HEK293 (cell line): Measurements from ENCODE around the gene DNAH8.

ENCODE experiments used
- AEBP2 ChIP-seq: fragments of 450-650 bp; formaldehyde crosslinking; IDR thresholded peaks from 2 replicates; pipeline ENCODE4 v1.5.1; 2016; ENCODE audit warnings: missing biosample characterization, missing genetic modification characterization, borderline replicate concordance
- ATF2 ChIP-seq: fragments of 450-650 bp; formaldehyde crosslinking; IDR thresholded peaks from 2 replicates; pipeline ENCODE4 v1.5.1; 2016; ENCODE audit warnings: missing biosample characterization, missing genetic modification characterization, low read depth
- HOXD13 ChIP-seq: sonication (generic); formaldehyde crosslinking; IDR thresholded peaks from 2 replicates; pipeline ENCODE4 v1.8.0; 2022; ENCODE audit warnings: missing genetic modification reagents, borderline replicate concordance
- KLF16 ChIP-seq: fragments of 450-650 bp; formaldehyde crosslinking; IDR thresholded peaks from 2 replicates; pipeline ENCODE4 v1.5.1; 2017; ENCODE audit warnings: missing biosample characterization, missing genetic modification characterization
- SALL2 ChIP-seq: fragments of 450-650 bp; formaldehyde crosslinking; IDR thresholded peaks from 2 replicates; pipeline ENCODE4 v1.5.0; 2017; ENCODE audit warnings: missing biosample characterization, mild to moderate bottlenecking, missing genetic modification characterization, borderline replicate concordance
- SCRT1 ChIP-seq: fragments of 450-650 bp; formaldehyde crosslinking; IDR thresholded peaks from 2 replicates; pipeline ENCODE4 v1.5.1; 2016; ENCODE audit warnings: missing biosample characterization, missing genetic modification characterization, borderline replicate concordance
- ZBTB20 ChIP-seq: fragments of 450-650 bp; formaldehyde crosslinking; IDR thresholded peaks from 2 replicates; pipeline ENCODE4 v1.5.1; 2016; ENCODE audit warnings: missing biosample characterization, missing genetic modification characterization
- ZFHX2 ChIP-seq: fragments of 450-650 bp; formaldehyde crosslinking; conservative IDR thresholded peaks from 2 replicates; pipeline ENCODE4 v1.5.1; 2016; ENCODE audit warnings: missing biosample characterization, missing genetic modification characterization
- ZFP37 ChIP-seq: fragments of 450-650 bp; formaldehyde crosslinking; IDR thresholded peaks from 2 replicates; pipeline ENCODE4 v1.5.1; 2016; ENCODE audit warnings: missing biosample characterization, missing genetic modification characterization
- ZFP41 ChIP-seq: fragments of 450-650 bp; formaldehyde crosslinking; IDR thresholded peaks from 2 replicates; pipeline ENCODE4 v1.5.1; 2016; ENCODE audit warnings: missing biosample characterization, missing genetic modification characterization, borderline replicate concordance
- ZFP69B ChIP-seq: fragments of 450-650 bp; formaldehyde crosslinking; IDR thresholded peaks from 2 replicates; pipeline ENCODE4 v1.5.1; 2016; ENCODE audit warnings: missing biosample characterization, missing genetic modification characterization
- ZNF132 ChIP-seq: fragments of 450-650 bp; formaldehyde crosslinking; IDR thresholded peaks from 2 replicates; pipeline ENCODE4 v1.5.1; 2017; ENCODE audit warnings: missing biosample characterization, missing genetic modification characterization, borderline replicate concordance
- ZNF140 ChIP-seq: fragments of 450-650 bp; formaldehyde crosslinking; IDR thresholded peaks from 2 replicates; pipeline ENCODE4 v1.5.1; 2016; ENCODE audit warnings: missing biosample characterization, missing genetic modification characterization
- ZNF18 ChIP-seq: fragments of 450-650 bp; formaldehyde crosslinking; IDR thresholded peaks from 2 replicates; pipeline ENCODE4 v1.5.1; 2016; ENCODE audit warnings: missing biosample characterization, missing genetic modification characterization
- ZNF221 ChIP-seq: fragments of 450-650 bp; formaldehyde crosslinking; IDR thresholded peaks from 2 replicates; pipeline ENCODE4 v1.5.1; 2017; ENCODE audit warnings: missing biosample characterization, missing genetic modification characterization, borderline replicate concordance
- ZNF266 ChIP-seq: fragments of 450-650 bp; formaldehyde crosslinking; IDR thresholded peaks from 2 replicates; pipeline ENCODE4 v1.5.1; 2016; ENCODE audit warnings: missing biosample characterization, missing genetic modification characterization, low read depth
- ZNF416 ChIP-seq: fragments of 450-650 bp; formaldehyde crosslinking; IDR thresholded peaks from 2 replicates; pipeline ENCODE4 v1.5.1; 2016; ENCODE audit warnings: missing biosample characterization, missing genetic modification characterization
- ZNF426 ChIP-seq: fragments of 450-650 bp; formaldehyde crosslinking; IDR thresholded peaks from 2 replicates; pipeline ENCODE4 v1.5.1; 2017; ENCODE audit warnings: missing biosample characterization, missing genetic modification characterization, mild to moderate bottlenecking, inconsistent platforms, moderate library complexity
- ZNF501 ChIP-seq: fragments of 450-650 bp; formaldehyde crosslinking; IDR thresholded peaks from 2 replicates; pipeline ENCODE4 v1.5.1; 2016; ENCODE audit warnings: missing biosample characterization, missing genetic modification characterization
- ZNF514 ChIP-seq: fragments of 450-650 bp; formaldehyde crosslinking; IDR thresholded peaks from 2 replicates; pipeline ENCODE4 v1.5.1; 2016; ENCODE audit warnings: missing biosample characterization, missing genetic modification characterization
- ZNF518A ChIP-seq: fragments of 450-650 bp; formaldehyde crosslinking; conservative IDR thresholded peaks from 2 replicates; pipeline ENCODE4 v1.5.1; 2016; ENCODE audit warnings: low read depth, missing biosample characterization, missing genetic modification characterization
- ZNF548 ChIP-seq: fragments of 450-650 bp; formaldehyde crosslinking; IDR thresholded peaks from 2 replicates; pipeline ENCODE4 v1.5.1; 2016; ENCODE audit warnings: missing biosample characterization, missing genetic modification characterization
- ZNF558 ChIP-seq: fragments of 450-650 bp; formaldehyde crosslinking; IDR thresholded peaks from 2 replicates; pipeline ENCODE4 v1.5.1; 2016; ENCODE audit warnings: missing biosample characterization, missing genetic modification characterization
- ZNF623 ChIP-seq: fragments of 450-650 bp; formaldehyde crosslinking; IDR thresholded peaks from 2 replicates; pipeline ENCODE4 v1.5.1; 2016; ENCODE audit warnings: missing biosample characterization, missing genetic modification characterization
- ZNF639 ChIP-seq: fragments of 450-650 bp; formaldehyde crosslinking; IDR thresholded peaks from 2 replicates; pipeline ENCODE4 v1.5.1; 2016; ENCODE audit warnings: missing biosample characterization, missing genetic modification characterization
- ZNF664 ChIP-seq: fragments of 450-650 bp; formaldehyde crosslinking; IDR thresholded peaks from 2 replicates; pipeline ENCODE4 v1.5.1; 2016; ENCODE audit warnings: missing biosample characterization, missing genetic modification characterization
- ZNF791 ChIP-seq: fragments of 450-650 bp; formaldehyde crosslinking; IDR thresholded peaks from 2 replicates; pipeline ENCODE4 v1.5.1; 2016; ENCODE audit warnings: missing biosample characterization, missing genetic modification characterization
- ZXDB ChIP-seq: fragments of 450-650 bp; formaldehyde crosslinking; IDR thresholded peaks from 2 replicates; pipeline ENCODE4 v1.5.1; 2016; ENCODE audit warnings: missing biosample characterization, missing genetic modification characterization

Gene DNAH8

GRCh38 chr6:39059496-39060310 is 344.6 kb downstream of the DNAH8 start (continued):
- no peak for TF ChIP-seq ZFP37
- TF ChIP-seq ZXDB (tag by site-specific recombination) = peak; percentile 84
- TF ChIP-seq ZNF548 (tag by site-specific recombination) = no peak
- peak; percentile 14; the same call in 1 of the 2 replicates for TF ChIP-seq ZBTB20
- TF ChIP-seq ZFHX2 (tag by site-specific recombination) = peak; percentile 85
- no peak for TF ChIP-seq ZFP41 (tag by site-specific recombination)
- no peak for TF ChIP-seq SALL2 (tag by site-specific recombination)
- TF ChIP-seq ZNF501 (tag by site-specific recombination) = no peak
- peak; percentile 44; the same call in 1 of the 2 replicates for TF ChIP-seq ATF2
- TF ChIP-seq ZNF558 (tag by site-specific recombination) = no peak
- no peak for TF ChIP-seq ZNF140 (tag by site-specific recombination)
- no peak for TF ChIP-seq ZNF266 (tag by site-specific recombination)
- TF ChIP-seq ZNF132 (tag by site-specific recombination) = no peak
- no peak for TF ChIP-seq SCRT1
- TF ChIP-seq ZFP69B = peak; percentile 49; the same call in 1 of the 2 replicates
- TF ChIP-seq ZNF791 (tag by site-specific recombination) = no peak
- TF ChIP-seq AEBP2 (tag by site-specific recombination) = 0 out of 2 replicates have a peak, but pooled peaks have one; percentile 3
- TF ChIP-seq ZNF514 (tag by site-specific recombination) = no peak
- no peak for TF ChIP-seq ZNF623 (tag by site-specific recombination)
- peak; percentile 93 for TF ChIP-seq ZNF18 (tag by site-specific recombination)
- no peak for TF ChIP-seq ZNF426
- no peak for TF ChIP-seq HOXD13 (CRISPR knock-in tag)
- no peak; the same call in 1 of the 2 replicates for TF ChIP-seq ZNF664 (tag by site-specific recombination)
- peak; percentile 68; the same call in 1 of the 2 replicates for TF ChIP-seq KLF16 (tag by site-specific recombination)
- TF ChIP-seq ZNF639 (tag by site-specific recombination) = no peak; the same call in 1 of the 2 replicates
- no peak for TF ChIP-seq ZNF221
- no peak for TF ChIP-seq ZNF416 (tag by site-specific recombination)
- no peak; the same call in 1 of the 2 replicates for TF ChIP-seq ZNF518A (tag by site-specific recombination)
- TF ChIP-seq, all 188 proteins: peak for 58
